Melanocyte of skin (primary cell): ENCODE results near the gene HPSE. TPM values are rescaled to one million over a fixed set of nuclear protein-coding genes. Genes with fewer than 3 reads are reported as not detected.

ENCODE experiments used
- small RNA-seq, 2 donors: library from RNA; depleted of rRNA; stranded (forward); fragments of <200 nt; gene quantifications; one replicate each; pipeline ENCODE3, GENCODE V24; 2012
- total RNA-seq, 2 donors: library from RNA; depleted of rRNA; stranded (reverse); fragments of >200 nt; gene quantifications; 2 replicates each; pipeline ENCODE4 v1.2.3, GENCODE V29; 2012

HPSE gene
- 1 to 10 TPM in 1 of 2 donors, under 1 TPM in 1; 0.34 to 1.7 TPM for total RNA-seq

DNA sequence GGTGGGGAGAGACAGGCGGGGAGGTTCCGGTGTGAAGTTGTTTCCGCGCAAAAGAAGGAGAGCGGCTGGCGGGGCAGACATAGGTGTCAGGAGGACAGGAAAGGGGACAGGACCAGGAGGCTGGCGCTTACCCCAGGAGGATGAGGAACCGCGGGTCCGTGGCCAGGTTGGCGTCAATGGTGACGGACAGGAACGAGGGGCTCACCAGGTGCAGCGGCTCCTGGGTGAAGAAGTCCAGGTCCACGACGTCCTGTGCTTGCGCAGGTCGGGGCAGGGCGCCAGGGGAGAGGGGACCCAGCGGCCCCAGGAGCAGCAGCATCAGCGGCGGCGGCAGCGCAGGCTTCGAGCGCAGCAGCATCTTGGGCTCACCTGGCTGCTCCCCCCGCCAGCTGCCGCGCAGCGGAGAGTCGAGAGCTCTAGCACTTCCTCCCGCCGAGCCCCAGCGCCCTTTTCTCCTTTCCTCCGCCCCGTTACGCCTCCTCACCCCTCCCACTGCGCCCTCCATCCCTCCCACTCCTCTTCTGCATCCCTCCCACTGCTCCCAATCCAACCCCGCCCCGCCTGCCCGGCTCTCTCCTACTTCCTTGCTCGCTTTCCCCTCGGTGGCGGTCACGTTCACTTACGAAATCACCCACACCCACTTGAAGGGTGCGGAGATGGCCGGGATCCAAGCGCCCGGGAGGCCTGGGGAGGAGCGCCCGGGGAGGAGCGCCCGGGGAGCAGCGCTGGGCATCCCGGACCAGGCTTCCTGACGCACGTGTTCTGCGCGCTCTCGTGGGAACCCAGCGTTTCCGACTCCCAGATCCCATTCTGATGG lies at the start of gene HPSE:
Gene HPSE, minus strand, starts transcription at position 424 of the 817 bp plus-strand sequence. Its CDS starts 66 bp downstream, at position 358.

DNA sequence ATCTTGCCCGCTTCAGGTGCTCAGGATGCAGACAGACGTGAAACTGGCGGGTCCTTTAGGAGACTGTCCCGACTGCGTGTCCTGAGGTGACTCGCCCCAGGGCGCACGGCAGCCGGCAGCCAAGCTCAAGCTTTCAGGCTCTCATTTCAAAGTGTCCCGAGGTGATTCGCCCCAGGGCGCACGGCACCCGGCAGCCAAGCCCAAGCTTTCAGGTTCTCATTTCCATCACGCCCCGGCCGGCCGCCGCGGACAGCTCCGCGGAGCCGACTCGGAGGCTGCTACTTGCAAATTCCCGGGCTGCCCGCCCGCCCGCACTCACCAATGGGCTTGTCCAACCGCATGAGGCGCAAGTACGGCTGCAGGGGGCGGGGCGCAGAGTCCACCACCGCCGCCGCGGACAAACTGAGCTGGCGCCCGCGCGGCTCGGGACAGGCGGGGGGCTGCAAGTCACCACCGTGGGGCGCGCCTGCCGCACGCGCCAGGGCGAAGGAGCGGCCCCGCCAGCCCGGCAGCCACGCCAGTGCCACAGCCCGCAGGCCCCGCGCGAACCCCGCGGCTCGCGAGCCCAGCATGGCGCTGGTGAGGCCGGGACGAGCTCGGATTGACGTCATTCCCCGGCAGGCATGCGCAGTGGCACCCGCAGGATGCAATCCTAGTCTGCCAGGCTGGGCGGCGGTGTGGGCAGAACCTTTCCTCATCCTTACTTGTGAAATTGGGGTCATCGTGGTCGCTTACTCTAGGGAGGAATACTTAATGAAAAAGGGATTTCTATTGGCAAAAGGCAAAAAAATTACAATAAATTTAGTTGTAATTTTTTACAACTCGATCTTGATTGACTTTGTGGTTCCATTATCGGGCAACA lies 50.2 kb downstream of the HPSE start, which contains the start of gene COQ2:
Gene COQ2, minus strand, starts transcription at position 606 of the 862 bp plus-strand sequence. Its CDS starts 34 bp downstream, at position 572.

Small RNAs within 50 kb of the gene (small RNA-seq; reads per million reads assigned to genes)
- gene AC114781.5 = 0 to 0.04 reads per million in 2 donors

Other genes with a start within 250 kb of the HPSE start
- gene PLAC8, start 220.1 kb downstream of the HPSE start, total RNA-seq = not detected
- 10 to 100 TPM; 17.6 to 28.6 TPM for gene COQ2, start 50.0 kb downstream of the HPSE start, total RNA-seq
- 10 to 100 TPM; 18.0 to 22.7 TPM for gene HELQ, start 121.0 kb upstream of the HPSE start, total RNA-seq
- gene MRPS18C, start 121.2 kb upstream of the HPSE start, total RNA-seq = 10 to 100 TPM; 22.0 to 30.0 TPM
- gene ABRAXAS1, start 150.3 kb upstream of the HPSE start, total RNA-seq = 1 to 10 TPM; 5.5 to 6.7 TPM
- gene GPAT3, start 201.3 kb upstream of the HPSE start, total RNA-seq = 10 to 100 TPM; 25.8 to 29.3 TPM